ENCODE data around the gene AANAT. TPM values are rescaled to one million over a fixed set of nuclear protein-coding genes. Genes with fewer than 3 reads are reported as not detected.

Gene AANAT
- total RNA-seq, 4 donors from 2014 or later: not detected

DNA sequence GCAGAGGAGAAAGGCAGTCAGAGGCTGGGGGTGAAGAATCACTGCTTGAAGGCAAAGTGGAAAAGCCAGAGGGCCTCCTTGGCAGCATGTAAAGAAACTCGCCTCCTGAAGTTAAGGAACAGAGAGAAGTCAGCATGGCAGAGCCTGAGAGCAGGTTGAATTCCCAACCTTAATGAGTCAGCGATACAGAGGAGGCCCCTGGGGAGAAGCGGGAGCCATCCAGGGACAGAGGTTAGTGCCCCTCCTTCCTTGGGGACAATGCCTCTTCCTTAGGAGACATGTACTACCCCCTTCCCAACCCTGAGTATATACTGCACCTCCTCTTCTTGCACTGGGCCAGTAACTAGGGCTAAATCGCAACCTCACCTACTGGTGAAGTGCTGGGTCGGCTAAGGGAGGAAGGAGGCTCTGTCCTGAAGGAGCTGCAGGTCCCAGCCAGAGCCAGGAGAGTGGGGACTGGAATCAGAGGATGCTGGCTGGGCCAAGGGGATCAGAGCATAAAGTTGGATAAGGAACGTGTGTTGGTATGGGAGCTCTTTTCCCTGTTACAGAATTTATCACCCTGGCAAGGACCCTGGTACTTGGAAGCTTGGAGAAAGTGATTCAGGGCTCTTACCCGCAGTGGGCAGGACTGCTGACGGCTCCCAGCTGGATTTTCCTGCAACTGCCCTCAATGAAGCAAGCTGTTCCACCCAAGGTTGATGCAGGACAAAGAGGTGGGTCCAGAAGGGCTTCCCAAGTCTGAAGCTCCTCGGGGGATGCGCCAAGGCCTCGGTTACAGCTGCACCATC lies 5.4 kb upstream of the AANAT start:
- Histone ChIP-seq H3K4me1 (peaks cover 0 to 4% (median 0%) of the 10 kb centered on the region in 4 donors), H3K36me3 (no peaks in the 10 kb centered on the region), H3K27me3 (no peaks in the 10 kb centered on the region), H3K4me3 (no peak overlapping the region), H3K9me3 (no peaks in the 10 kb centered on the region), H3K27ac (no peak overlapping the region)
- 78% methylated on average over 11 of the region's 11 CpGs; no CpG with 5 or more reads in 1 of the 2 donors for WGBS, 2 donors (ENCODE audit: low coverage in 1 of 2)
- intact Hi-C loops (cut with DNase I; ENCODE audit: low total_unique reads) (no loop called here), in situ Hi-C loops (cut with MboI; ENCODE audit: low pct_ligation_motif_present in 1 of 4, low pct_unique_long_range_greater_than_20kb in 1 of 4, low sequenced_read_pairs in 3 of 4) (loop anchor here in 2 of 4 donors (10.0 kb wide), 1 partner anchor 53 kb away; no protein-coding TSS in a partner anchor)
- no peak for DNase-seq
- TF ChIP-seq EP300 (IDR thresholded peaks at IDR 0.05; ENCODE audit: low read depth): no peak
- TF ChIP-seq, protein P1, sequence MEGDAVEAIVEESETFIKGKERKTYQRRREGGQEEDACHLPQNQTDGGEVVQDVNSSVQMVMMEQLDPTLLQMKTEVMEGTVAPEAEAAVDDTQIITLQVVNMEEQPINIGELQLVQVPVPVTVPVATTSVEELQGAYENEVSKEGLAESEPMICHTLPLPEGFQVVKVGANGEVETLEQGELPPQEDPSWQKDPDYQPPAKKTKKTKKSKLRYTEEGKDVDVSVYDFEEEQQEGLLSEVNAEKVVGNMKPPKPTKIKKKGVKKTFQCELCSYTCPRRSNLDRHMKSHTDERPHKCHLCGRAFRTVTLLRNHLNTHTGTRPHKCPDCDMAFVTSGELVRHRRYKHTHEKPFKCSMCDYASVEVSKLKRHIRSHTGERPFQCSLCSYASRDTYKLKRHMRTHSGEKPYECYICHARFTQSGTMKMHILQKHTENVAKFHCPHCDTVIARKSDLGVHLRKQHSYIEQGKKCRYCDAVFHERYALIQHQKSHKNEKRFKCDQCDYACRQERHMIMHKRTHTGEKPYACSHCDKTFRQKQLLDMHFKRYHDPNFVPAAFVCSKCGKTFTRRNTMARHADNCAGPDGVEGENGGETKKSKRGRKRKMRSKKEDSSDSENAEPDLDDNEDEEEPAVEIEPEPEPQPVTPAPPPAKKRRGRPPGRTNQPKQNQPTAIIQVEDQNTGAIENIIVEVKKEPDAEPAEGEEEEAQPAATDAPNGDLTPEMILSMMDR (IDR thresholded peaks at IDR 0.05): no peak
- TF ChIP-seq POLR2AphosphoS5 (IDR thresholded peaks at IDR 0.05): no peak

DNA sequence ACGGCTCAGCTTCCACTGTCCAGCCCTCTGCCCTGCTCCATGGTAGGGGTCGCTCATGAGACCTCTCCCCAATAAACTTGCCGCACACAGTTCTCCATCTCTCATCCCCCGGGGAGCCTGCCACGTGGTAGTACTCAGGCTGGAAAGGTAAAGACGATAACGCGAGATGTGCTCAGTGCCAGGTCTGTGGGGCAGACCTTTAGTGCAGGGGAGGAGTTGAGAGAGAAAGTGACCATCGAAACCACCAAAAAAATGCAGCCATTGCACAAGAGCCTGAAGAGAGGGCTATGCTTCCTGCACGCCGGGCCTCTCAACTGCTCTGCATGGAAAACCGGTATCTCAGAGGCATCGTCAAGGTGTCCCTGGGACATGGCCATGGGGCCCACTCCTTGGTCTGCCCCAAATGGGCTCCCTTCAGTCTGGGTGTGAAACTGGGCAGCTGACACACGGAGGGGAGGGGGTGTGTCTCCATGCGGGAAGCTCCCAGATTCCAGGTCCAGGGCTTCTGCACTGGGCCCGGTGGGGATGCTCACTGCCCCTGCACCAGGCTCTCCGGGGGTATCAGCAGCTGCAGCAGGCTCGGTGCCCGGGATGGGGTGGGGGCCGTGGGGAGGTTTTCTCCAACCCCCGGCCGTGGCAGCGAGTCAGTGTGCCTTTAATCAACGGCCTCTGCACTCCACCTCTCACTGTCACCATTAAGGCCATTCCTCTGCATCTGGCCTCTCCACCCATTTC lies 4.7 kb upstream of the AANAT start:
- in situ Hi-C loops (cut with MboI; ENCODE audit: low pct_ligation_motif_present in 1 of 4, low pct_unique_long_range_greater_than_20kb in 1 of 4, low sequenced_read_pairs in 3 of 4) (loop anchor here in 2 of 4 donors (10.0 kb wide), 1 partner anchor 52 kb away; no protein-coding TSS in a partner anchor), intact Hi-C loops (cut with DNase I; ENCODE audit: low total_unique reads) (no loop called here)
- Histone ChIP-seq H3K4me3 (no peak overlapping the region), H3K4me1 (peaks cover 0 to 4% (median 0%) of the 10 kb centered on the region in 4 donors), H3K9me3 (no peaks in the 10 kb centered on the region), H3K27me3 (no peaks in the 10 kb centered on the region), H3K27ac (no peak overlapping the region), H3K36me3 (no peaks in the 10 kb centered on the region)
- no peak for DNase-seq
- 83 to 100% methylated on average over 3 to 20 of the region's 24 CpGs for WGBS, 2 donors (ENCODE audit: low coverage in 1 of 2)
- no peak for TF ChIP-seq EP300 (IDR thresholded peaks at IDR 0.05; ENCODE audit: low read depth)
- no peak for TF ChIP-seq POLR2A (IDR thresholded peaks at IDR 0.05)
- TF ChIP-seq POLR2AphosphoS5 (IDR thresholded peaks at IDR 0.05): no peak
- TF ChIP-seq, protein P1 (IDR thresholded peaks at IDR 0.05): no peak

- Histone ChIP-seq H3K27ac (no peak overlapping the region), H3K36me3 (no peaks in the 10 kb centered on the region), H3K4me3 (no peak overlapping the region), H3K27me3 (no peaks in the 10 kb centered on the region), H3K4me1 (peaks cover 0 to 4% (median 0%) of the 10 kb centered on the region in 4 donors), H3K9me3 (no peaks in the 10 kb centered on the region)
- in situ Hi-C loops (cut with MboI; ENCODE audit: low pct_ligation_motif_present in 1 of 4, low pct_unique_long_range_greater_than_20kb in 1 of 4, low sequenced_read_pairs in 3 of 4) (loop anchor here (5.0 to 10.0 kb wide), 2 partner anchors 41 to 48 kb away; no protein-coding TSS in a partner anchor), intact Hi-C loops (cut with DNase I; ENCODE audit: low total_unique reads) (loop anchor here (1.0 kb wide), 1 partner anchor 40 kb away; no protein-coding TSS in a partner anchor)
- 65 to 79% methylated on average over 4 to 6 of the region's 6 CpGs for WGBS, 2 donors (ENCODE audit: low coverage in 1 of 2)
- no peak for DNase-seq
- TF ChIP-seq POLR2A (IDR thresholded peaks at IDR 0.05): no peak
- TF ChIP-seq, protein P1 (IDR thresholded peaks at IDR 0.05): no peak
- no peak for TF ChIP-seq POLR2AphosphoS5 (IDR thresholded peaks at IDR 0.05)
- no peak for TF ChIP-seq EP300 (IDR thresholded peaks at IDR 0.05; ENCODE audit: low read depth)
These were observed 650 bp upstream of the AANAT start for GRCh38 chr17:76466775-76467130.

Measured in transverse colon (tissue), 4 donors.